Vagina (tissue), 2 donors: ENCODE results near the gene FLT4. TPM values are rescaled to one million over a fixed set of nuclear protein-coding genes. Genes with fewer than 3 reads are reported as not detected.

Experiments used
- DNase-seq, 2 donors: peaks; one replicate each; pipeline ENCODE4 v3.0.0-alpha.2; 2017; ENCODE audit errors: extremely low spot score in 2 of 2
- H3K27ac ChIP-seq: fragments of 200-600 bp; sonication (generic); one replicate; pipeline ENCODE4 v1.5.1; 2019
- H3K27me3 ChIP-seq: fragments of 200-600 bp; sonication (generic); one replicate; pipeline ENCODE4 v1.5.1; 2019
- H3K36me3 ChIP-seq, 2 donors: fragments of 200-600 bp; sonication (generic); one replicate each; pipeline ENCODE4 v1.5.1; 2017 to 2019
- H3K4me1 ChIP-seq: fragments of 200-600 bp; sonication (generic); one replicate; pipeline ENCODE4 v1.5.1; 2019
- H3K4me3 ChIP-seq, 2 donors: fragments of 200-600 bp; sonication (generic); 1 replicate in 1 of 2; 2 replicates in 1 of 2; pipeline ENCODE4 v1.5.1; 2016 to 2019
- H3K9me3 ChIP-seq: fragments of 200-600 bp; sonication (generic); one replicate; pipeline ENCODE4 v1.5.1; 2019
- POLR2A ChIP-seq, 2 donors: fragments of 450-650 bp; IDR thresholded peaks; one replicate each; pipeline ENCODE4 v1.6.1; 2017; ENCODE audit warnings: antibody characterized with exemption in 2 of 2, mild to moderate bottlenecking in 2 of 2, moderate library complexity in 2 of 2
- POLR2AphosphoS5 ChIP-seq, 2 donors: sonication (generic); formaldehyde crosslinking; IDR thresholded peaks; one replicate each; pipeline ENCODE4 v1.9.0; 2017; ENCODE audit warnings: antibody characterized with exemption in 2 of 2, mild to moderate bottlenecking in 2 of 2, low read depth in 1 of 2; ENCODE audit not compliant: insufficient read depth in 1 of 2
- intact Hi-C: fragments of 100-400 bp; cut with DNase I; formaldehyde crosslinking; loops from one replicate; pipeline ENCODE4 v1.15.1; 2023
- total RNA-seq: library from RNA; depleted of rRNA; stranded (reverse); fragments of >200 nt; gene quantifications from one replicate; pipeline ENCODE4 v1.2.3, GENCODE V29; 2016
- TF ChIP-seq, protein P1 (sequence below), 3 experiments: fragments of 450-650 bp in 2 of 3; fragments of 200-600 bp in 1 of 3; sonication (generic) in 1 of 3; IDR thresholded peaks; one replicate each; pipeline ENCODE4 v1.5.1; 2017 to 2019; ENCODE audit warnings: antibody characterized with exemption in 3 of 3, mild to moderate bottlenecking in 2 of 3, moderate library complexity in 2 of 3

FLT4 gene
- total RNA-seq, 1 donor from 2014 or later = 20.9 TPM

DNA sequence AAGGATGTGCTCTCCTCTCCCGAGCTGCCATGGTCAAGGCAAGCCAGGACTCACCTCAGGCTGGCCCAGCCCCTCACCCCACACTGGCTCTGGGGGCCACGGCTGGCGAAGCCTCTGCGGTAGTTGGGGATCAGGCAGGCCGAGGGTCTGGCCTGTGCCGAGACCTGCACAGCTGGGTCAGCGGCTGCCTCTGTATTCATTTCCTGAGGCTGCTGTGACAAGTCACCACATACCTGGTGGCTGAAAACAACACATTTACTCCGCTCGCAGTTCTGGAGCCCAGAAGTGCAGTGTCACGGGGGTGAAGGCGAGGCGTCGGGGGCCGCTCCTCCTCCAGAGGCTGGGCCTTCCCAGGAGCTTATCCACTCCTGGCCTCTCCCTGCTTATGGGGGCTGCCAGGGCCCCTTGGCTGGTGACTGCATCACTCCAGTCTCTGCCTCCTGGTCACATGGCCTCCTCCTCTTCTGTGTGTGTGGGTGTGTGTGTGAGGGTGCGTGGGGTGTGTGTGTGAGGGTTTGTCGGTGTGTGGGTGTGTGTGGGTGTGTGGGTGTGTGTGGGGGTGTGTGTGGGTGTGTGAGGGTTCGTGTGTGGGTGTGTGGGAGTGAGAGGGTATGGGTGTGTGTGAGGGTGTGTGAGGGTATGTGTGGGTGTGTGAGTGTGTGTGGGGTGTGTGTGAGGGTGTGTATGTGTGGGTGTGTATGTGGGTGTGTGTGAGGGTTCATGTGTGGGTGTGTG, 54.9 kb downstream of the FLT4 start:
- Histone ChIP-seq H3K4me3 (no peak overlapping the region), H3K36me3 (no peaks in the 10 kb centered on the region), H3K4me1 (peaks cover 19% of the 10 kb centered on the region), H3K27me3 (peaks cover 6% of the 10 kb centered on the region), H3K9me3 (no peaks in the 10 kb centered on the region), H3K27ac (no peak overlapping the region)
- intact Hi-C loops = no loop called here
- TF ChIP-seq, protein P1, sequence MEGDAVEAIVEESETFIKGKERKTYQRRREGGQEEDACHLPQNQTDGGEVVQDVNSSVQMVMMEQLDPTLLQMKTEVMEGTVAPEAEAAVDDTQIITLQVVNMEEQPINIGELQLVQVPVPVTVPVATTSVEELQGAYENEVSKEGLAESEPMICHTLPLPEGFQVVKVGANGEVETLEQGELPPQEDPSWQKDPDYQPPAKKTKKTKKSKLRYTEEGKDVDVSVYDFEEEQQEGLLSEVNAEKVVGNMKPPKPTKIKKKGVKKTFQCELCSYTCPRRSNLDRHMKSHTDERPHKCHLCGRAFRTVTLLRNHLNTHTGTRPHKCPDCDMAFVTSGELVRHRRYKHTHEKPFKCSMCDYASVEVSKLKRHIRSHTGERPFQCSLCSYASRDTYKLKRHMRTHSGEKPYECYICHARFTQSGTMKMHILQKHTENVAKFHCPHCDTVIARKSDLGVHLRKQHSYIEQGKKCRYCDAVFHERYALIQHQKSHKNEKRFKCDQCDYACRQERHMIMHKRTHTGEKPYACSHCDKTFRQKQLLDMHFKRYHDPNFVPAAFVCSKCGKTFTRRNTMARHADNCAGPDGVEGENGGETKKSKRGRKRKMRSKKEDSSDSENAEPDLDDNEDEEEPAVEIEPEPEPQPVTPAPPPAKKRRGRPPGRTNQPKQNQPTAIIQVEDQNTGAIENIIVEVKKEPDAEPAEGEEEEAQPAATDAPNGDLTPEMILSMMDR (IDR thresholded peaks at IDR 0.05) = no peak
- TF ChIP-seq POLR2AphosphoS5 (IDR thresholded peaks at IDR 0.05; ENCODE audit: insufficient read depth in 1 of 2, low read depth in 1 of 2) (no peak), POLR2A (IDR thresholded peaks at IDR 0.05) (no peak)
- peak in 1 of 2 donors; percentile 65 for DNase-seq

DNA sequence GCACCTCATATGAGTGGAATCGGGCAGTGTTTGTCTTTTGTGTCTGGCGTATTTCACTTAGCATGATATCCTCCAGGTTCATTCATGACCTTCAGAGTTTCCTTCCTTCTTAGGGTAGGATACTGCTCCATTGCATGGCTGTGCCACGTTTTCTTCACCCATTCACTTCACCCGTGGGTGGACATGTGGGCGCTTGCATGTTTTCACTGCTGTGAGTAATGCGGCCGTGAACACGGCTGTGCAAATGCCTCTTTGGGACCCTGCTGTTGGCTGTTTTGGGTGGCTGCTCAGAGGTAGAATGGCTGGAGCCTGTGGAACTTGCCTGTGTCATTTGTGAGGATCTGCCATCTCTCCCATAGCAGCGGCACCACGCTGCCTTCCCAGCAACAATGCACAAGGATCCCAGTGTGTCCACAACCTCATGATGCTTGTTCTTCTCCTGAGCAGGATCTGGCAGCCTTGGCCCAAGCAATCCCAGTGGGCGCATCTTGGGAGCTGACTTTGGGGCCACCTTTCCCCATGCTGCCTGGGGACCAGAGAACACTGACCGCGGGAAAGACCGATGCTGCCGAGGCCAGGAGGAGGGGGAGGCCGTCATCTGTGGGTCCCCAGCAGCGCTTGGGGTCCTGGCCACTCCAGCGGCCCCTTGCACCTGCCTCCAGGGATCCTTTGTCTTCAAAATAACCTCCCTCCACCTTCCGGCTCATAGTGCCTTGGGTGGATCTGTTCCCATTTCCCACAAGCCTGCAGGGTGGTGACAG, 55.8 kb downstream of the FLT4 start:
- TF ChIP-seq POLR2A (IDR thresholded peaks at IDR 0.05) (no peak), POLR2AphosphoS5 (IDR thresholded peaks at IDR 0.05; ENCODE audit: insufficient read depth in 1 of 2, low read depth in 1 of 2) (no peak)
- TF ChIP-seq, protein P1 (IDR thresholded peaks at IDR 0.05) = no peak
- intact Hi-C loops = no loop called here
- DNase-seq = peak in 1 of 2 donors; percentile 49
- Histone ChIP-seq H3K27me3 (peaks cover 6% of the 10 kb centered on the region), H3K36me3 (no peaks in the 10 kb centered on the region), H3K4me3 (no peak overlapping the region), H3K9me3 (no peaks in the 10 kb centered on the region), H3K27ac (no peak overlapping the region), H3K4me1 (peaks cover 19% of the 10 kb centered on the region)

DNA sequence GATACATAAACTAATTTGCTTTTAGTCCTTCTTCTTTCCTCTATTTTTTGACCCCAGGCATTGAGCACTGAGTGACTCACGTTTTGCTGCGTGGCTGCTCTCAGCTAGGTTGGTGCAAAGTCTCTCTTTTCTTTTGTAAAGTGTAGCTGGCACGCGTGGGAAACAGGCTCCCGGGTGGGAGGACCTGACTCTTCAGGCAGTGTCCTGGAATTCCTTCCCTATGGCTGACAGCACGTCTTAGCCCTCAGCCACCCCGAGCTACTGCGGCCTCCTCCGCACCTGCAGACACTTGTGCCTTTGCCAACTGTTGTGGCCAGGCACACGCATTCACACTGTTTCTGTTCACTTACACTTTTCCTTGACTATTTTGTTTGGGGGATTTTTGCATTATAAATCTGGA, 57.2 kb downstream of the FLT4 start:
- TF ChIP-seq, protein P1 (IDR thresholded peaks at IDR 0.05) = no peak
- TF ChIP-seq POLR2A (IDR thresholded peaks at IDR 0.05) = no peak
- TF ChIP-seq POLR2AphosphoS5 (IDR thresholded peaks at IDR 0.05; ENCODE audit: insufficient read depth in 1 of 2, low read depth in 1 of 2) = no peak
- Histone ChIP-seq H3K4me1 (peaks cover 19% of the 10 kb centered on the region), H3K27me3 (peaks cover 6% of the 10 kb centered on the region), H3K4me3 (no peak overlapping the region), H3K27ac (no peak overlapping the region), H3K36me3 (no peaks in the 10 kb centered on the region), H3K9me3 (no peaks in the 10 kb centered on the region)
- intact Hi-C loops = no loop called here
- no peak for DNase-seq

GRCh38 chr5:180591311-180591887, 58.0 kb downstream of the FLT4 start, which contains the start of gene SCGB3A1:
SCGB3A1 (minus strand) TSS chr5:180591499; CDS start chr5:180591462, 37 bp downstream.
- Histone ChIP-seq H3K9me3 (no peaks in the 10 kb centered on the region), H3K27ac (no peak within 1 kb of the TSS), H3K27me3 (peaks cover 6% of the 10 kb centered on the region), H3K4me1 (peaks cover 19% of the 10 kb centered on the region), H3K36me3 (no peaks in the 10 kb centered on the region), H3K4me3 (peak within 1 kb of the TSS in 1 of 2 donors; percentile 31)
- no peak for DNase-seq
- TF ChIP-seq, protein P1 (IDR thresholded peaks at IDR 0.05) = no peak
- no peak for TF ChIP-seq POLR2A (IDR thresholded peaks at IDR 0.05)
- no peak for TF ChIP-seq POLR2AphosphoS5 (IDR thresholded peaks at IDR 0.05; ENCODE audit: insufficient read depth in 1 of 2, low read depth in 1 of 2)
- intact Hi-C loops = no loop called here
